A204.1 (cell line): ENCODE measurements around the gene TRIM43B.
"Not testable (repeated sequence)": the region's sequence is repeated elsewhere in the genome, so short reads cannot be mapped to it uniquely, and the experiment has no call there.

Experiments
- FAIRE-seq: peaks from 2 replicates; lab custom pipeline; 2012; peaks lifted over from hg19 to GRCh38; lab: Jason Lieb, UNC

The TRIM43B gene

DNA sequence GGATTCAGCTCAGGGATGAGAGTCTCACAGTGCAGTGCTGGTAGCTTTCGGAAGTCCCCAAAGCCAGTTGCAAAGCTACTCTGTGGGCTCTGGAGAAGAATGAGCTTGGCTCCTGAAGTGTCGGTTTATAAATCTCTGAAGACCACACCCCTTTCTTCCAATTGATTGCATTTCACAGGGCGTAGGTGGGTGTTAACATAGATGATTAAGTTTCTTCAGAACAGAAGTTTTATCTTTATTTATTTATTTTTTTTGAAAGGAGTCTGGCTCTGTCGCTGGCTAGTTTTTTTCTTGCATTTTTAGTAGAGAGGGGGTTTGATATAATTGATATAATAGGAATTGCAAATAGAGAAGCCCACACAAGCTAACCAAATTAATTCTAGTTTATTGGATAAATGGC lies at the start of gene TRIM43B:
Gene TRIM43B, minus strand, starts transcription at position 101 of the 400 bp plus-strand sequence. CDS start 2,040 bp downstream, outside the sequence.
- FAIRE-seq, result not testable (repeated sequence)

DNA sequence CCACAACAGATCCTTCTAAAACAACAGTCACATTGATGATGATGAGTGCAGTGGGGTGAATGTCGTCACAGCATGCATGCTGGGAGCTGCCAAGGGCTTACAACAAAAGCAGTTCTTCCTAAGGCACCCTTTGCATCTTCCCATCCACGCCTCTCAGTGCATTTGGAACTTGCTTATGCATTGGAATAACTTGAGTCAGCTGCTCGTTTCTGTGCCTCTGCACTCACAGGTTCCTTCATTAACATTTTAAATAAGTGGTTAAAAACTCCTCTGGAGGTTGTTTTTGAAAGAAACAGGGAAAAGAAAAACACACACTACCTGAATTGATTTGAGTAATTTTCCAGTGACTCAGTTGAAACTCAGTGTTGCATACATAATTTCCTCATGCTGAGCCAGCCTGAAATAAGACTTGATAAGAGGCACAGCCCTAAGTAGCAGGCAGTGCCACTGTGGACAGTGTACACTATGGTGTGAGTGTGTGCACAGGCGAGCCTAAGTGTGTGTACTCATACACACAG lies 46.8 kb upstream of the TRIM43B start:
- no peak for FAIRE-seq

DNA sequence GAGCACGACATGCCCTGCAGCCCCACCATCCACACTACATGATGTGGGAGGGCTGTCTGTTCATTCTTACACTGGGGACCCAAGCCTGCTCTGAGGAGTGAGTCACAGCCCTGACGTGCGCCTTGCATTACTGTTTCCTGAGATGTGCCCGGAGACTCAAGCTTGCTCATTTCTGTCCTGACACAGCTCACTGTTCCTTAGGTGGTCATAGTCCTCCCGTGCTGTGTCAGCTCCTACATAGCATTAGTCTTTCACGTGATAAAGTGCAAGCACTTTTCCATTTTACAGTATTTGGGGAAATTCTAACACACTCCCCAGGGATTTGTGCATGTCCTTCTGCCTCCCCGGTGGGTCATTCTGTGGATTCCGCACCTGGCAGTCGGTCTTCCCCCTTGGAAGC lies 46.2 kb upstream of the TRIM43B start:
- FAIRE-seq, result no peak

DNA sequence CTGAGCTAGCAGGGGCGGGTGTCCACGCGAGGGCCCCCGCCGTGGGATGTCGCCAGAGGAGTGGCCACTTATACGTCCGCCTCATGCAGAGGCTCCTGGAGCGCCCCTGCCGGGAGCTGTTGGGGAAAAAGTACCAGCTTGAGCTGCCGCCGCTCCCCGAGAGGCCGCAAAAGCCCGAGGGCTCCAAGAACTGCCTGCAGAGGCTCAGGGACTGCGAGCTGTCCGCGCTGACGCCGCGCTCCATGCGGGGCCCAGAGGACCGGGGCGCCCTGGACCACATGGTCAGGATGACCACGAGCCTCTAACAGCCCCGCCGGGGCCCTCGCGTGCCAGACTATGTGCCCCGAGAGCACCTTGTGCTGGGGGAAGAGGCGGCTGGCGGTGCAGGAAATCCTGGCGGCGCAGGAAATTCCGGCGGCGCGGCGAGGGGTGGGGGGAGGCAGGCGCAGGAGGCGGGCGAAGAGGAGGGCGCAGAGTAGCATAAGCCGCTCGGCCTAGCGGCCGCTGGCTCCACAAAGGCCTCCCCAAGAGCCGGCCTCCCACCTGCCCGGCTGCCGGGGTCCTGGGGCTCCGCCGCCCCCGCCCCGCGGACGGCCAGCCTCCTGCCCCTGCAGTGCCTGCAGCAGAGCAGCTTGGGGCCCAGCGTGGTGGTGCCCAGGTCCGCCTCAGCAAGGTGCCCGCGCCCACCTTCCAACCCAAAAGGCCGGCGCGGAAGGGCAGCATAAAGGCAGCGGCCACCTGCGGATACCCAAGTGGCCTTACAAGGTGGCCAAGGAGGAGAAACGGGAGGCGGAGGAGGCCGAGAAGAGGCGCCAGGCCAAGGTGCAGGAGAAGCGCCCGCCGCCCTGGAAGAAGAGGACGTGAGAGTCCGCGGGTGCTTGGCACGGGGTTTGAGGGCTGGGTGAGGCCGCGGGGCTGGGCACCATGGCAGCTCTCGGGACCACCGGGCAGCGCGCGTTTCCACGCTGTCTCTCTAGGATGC lies 42.1 kb upstream of the TRIM43B start:
- no peak for FAIRE-seq

DNA sequence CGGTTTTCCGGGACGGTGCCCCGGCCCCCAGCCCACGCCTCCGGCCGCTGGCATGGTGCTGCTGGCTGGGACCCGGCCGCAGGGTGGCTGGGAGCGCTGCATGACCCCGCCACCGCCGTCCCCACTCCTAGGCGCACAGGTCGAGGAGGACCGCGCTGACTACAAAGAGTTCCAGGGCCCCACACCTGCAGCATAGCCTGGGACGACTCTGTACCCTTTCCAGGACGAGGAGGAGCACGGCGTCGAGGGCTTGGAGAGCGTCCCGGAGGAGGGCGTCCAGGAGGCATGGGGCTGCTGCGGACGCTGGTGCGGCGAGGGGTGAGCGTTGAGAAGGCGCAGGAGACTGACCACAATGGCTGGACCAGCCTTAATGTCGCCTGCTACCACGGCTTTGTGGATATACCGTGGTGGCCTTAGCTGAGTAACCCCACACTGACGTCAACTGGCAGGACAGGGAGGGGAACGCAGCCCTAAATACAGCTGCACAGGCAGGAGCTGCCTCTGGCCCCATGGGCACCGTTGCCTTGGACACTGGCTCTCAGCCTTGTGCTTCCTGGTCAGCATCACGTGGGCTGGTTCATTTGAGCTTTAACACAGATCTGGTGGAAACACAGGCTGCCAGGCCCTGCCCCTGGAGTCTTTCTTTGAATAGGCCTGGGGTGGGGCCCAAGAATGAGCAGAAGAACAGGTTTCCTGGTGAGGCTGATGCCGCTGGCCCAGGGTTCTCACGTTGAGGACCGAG lies 40.9 kb upstream of the TRIM43B start:
- FAIRE-seq, result no peak

DNA sequence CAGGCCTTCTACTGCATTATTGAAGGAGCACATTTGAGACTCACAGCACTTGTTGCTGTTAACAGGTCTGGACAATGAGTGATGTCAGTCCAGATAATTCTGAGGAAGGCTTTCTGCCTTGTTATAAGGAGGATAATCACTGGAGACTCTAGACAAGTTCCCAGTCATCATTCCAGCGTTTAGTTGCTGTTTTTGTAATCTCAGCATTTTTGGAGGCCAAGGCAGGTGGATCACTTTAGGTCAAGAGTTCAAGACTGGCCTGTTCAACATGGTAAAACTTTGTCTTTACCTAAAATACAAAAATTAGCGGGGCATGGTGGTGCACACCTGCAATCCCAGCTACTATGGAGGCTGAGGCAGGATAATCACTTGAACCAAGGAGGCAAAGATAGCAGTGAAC lies 39.6 kb upstream of the TRIM43B start:
- FAIRE-seq, result no peak

DNA sequence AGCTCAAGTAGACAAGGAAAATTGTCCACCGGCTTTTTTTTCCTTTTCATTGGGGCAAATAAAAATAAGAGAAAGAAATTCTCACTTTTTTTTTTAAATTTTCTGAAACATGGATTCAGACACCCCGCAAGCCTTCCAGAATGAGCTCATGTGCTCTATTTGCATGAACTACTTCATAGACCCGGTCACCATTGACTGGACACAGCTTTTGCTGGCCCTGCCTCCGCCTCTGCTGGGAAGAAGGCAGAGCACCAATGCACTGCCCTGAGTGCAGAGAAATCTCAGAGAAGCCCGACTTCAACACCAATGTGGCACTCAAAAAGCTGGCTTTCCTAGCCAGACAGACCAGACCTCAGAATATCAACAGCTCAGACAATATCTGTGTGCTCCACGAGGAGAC lies 30.2 kb upstream of the TRIM43B start:
- FAIRE-seq, result no peak

DNA sequence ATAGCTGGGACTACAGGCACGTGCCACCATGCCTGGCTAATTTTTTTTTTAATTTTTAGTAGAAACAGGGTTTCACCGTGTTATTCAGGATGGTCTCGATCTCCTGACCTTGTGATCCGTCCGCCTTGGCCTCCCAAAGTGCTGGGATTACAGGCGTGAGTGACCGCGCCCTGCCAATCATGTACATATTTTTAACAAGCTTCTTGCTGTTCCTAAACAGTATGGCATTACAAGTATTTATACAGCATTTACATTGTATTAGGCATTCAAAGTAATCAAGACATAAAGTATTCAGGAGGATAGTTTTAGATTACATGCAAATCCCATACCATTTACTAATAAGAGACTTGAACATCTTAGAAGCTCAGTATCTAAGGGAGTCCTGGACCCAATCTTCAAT lies 29.7 kb upstream of the TRIM43B start:
- not testable (repeated sequence) for FAIRE-seq

DNA sequence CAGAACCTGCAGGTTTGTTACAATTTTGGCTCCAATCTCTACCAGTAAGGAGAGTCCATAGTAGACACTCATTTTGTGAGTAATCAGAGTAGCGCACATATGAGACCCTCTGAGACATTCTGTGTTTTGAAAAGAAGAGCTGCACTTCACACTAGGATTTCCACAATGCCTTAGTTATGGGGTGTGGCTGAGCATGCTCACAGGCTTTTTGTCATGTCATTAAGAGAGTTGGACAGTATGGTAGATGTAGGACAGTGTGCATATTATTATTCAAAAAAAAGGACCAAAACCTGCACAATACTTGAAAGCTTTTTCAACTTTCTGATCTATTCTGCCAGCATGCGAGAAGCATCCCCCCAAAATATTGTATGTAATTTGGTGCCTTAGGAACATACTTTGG lies 24.9 kb upstream of the TRIM43B start:
- FAIRE-seq, result no peak

DNA sequence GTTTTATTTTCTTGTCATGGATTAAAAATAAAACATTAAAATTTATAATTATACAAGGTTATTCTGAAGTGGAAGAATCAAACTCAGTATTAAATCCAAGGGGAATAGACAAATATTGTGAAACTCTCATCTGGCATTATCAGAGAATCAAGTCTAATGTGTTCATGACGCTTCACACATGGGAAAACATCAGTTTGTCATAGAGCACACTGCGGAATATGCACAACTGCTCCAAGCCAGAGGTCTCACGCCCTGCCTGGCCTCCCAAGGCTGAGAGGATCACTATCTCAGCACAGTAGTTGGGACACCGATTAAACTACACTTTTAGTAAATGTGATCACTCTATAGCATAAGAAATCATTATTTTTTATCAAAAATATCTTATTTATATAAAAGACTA lies 20.7 kb upstream of the TRIM43B start:
- FAIRE-seq, result no peak

DNA sequence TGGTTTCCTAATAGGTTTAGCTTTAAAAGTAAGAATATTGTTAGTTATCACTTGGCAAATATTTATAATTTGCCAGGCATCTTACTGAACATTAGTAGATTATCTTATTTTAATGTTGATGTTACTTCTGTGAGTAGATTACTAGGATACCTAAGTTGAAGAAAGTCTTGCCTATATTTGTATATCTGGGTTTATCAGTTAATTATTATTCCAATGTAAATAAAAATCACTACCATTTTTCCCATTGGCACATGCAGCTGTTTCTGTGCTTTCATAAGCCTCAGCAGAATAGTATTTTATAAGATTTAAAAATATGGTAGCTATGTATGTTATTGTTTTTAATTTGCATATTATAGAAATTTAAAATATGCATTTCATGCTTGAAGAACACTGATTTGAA lies 16.3 kb upstream of the TRIM43B start:
- FAIRE-seq, result no peak

DNA sequence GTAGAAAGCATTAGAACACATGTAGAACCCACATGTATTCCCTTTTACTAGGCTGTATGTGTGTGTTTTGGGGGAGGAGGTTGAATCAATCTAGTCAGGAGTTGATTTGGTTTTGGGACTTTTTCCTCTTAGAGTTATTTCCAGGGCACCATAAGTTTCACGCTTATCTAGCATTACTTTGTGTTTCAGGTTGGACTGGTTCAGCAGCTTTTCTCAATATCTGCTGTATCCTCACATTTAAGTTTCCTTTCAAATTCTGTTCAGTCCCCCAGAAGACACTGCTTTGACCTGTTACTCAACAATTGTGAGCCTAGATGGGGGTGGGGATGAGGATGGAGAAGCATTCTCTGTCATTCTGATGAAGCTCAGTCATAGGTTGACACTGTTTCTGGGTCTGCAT lies 7.5 kb upstream of the TRIM43B start:
- FAIRE-seq, result not testable (repeated sequence)

DNA sequence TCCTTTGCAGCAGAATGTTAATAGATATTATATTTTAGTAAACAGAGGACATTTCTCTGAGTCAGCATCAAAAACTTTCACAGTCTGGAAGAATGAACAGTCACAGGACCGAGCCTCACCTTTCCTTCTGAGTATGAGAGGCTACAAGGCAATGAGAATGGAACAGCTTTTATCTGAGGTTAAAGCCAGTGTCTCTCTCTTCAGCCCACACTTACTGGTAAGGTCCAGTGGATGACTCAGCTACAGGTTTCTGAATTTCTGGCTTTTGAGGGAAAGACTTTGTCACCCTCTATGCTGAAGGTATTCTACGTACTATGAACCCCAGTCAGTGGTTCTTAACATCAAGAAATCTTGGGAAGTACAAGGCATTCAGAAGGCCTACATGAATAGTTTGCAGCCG lies 9.5 kb downstream of the TRIM43B start:
- FAIRE-seq, result not testable (repeated sequence)

DNA sequence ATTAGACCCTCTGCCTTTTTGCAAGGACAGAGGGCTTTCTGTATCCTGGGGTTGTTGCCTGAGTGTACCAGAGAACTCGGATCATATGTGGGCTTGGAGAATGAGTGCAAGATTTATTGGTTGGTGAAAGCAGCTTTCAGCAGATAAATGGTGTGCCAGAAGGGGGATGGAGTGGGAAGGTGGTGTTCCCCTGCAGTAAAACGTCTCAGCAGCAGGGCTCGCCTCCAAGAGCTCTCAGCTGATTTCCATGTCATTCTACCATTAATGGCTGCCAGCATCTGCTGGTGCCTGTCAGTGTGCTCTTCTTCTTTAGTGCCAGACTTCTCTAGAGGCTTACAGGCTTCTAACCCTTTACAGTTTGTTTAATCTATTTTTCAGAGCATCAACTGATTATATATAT lies 16.6 kb downstream of the TRIM43B start:
- not testable (repeated sequence) for FAIRE-seq

DNA sequence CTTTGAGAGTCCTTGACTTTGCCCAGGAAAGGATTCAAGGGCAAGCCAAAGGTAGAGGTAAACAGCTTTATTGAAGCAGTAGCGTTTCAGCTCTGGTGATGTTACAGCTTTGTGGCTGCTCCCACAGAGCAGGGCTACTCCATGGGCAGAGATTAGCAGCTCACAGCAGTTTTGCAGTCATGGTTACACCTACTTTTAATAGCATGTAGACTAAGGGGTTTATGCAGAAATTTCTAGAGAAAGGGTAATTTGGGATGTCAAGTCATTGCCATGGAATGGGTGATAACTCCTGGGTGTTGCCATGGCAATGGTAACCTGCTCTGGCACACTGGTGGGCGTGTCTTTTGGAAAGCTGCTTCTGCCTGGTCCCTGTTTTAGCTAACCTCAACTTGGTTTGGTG lies 18.0 kb downstream of the TRIM43B start:
- FAIRE-seq, result not testable (repeated sequence)

DNA sequence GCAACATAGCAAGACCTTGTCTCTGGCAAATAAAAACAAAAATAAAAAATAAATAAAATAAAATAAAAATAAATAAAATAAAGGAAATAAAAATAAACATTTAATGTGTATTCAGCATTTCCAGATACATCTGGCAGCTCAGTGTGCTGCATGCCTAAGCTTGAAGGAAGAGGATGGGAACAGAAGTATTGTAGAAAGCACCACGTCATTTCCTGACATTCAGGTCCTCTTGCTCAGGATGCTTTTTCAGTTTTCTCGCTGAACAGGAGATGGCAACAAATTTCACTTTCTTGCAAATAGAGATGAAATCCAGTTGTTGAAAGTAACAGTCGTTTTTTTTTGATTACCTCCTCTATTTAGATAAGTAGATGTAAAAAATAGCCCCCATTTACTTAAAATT lies 21.3 kb downstream of the TRIM43B start:
- not testable (repeated sequence) for FAIRE-seq

DNA sequence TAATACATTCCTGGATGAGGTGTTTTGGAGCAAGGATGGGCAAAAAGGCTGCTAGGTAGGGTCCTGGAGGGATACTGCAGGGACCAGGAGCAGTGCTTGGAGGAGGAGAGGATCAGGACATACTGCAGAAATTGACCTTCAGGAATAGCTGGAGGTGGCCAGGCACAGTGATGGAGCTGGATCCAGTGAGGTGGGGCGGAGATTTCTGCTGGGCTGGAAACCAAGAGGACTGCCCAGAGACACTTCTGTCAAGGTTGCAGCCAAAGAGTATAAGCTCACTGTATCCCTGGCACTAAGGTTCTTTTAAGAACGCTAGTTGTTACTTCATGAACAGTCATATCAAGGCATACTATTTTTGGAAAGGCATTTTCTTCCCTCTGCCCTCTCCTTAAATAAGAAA lies 39.2 kb downstream of the TRIM43B start:
- FAIRE-seq, result not testable (repeated sequence)

DNA sequence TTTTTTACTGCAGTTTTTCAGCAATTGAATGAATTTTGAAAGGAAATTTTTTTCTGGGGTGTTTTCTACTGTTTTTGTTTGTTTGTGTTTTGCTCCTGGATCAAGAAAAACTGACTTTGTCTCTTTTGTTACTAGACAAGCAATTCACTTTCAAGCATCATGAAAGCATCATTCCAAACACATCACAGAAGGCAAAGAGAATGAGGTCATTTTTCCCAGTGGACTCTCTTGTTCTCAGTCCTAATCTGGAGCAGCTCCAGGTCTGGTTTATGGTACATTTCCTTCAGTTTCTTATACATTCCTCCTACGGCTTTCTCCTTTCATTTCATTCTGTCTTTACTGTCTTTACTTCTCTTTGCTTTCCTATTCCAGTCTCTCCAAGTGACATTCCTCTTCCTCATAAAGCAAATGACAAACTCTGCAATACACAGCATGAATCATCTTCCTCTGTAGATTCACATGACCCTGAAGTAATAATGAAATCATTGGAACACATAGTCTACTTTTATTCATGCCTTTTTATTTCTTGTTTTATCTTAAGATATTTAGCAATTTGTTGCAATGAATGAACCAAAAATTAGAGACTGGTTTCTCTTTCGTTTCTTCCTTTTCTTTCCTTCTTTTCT lies 42.0 kb downstream of the TRIM43B start:
- FAIRE-seq, result not testable (repeated sequence)

DNA sequence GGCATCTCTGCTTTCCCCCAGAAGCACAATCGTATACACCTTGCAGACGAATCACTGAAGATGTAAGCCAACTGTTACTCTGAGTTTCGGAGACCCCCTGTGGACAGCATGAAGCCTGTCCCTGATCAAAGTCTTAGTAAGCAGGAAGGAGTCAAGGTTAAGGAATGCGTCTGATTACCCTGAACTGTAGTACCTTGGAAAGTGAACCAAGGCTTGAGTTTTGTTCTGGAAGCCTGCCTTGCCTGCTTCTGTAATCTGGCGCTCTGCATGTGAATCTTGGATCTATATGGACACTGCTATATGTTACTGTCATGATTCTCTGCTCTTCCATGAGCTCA lies 48.7 kb downstream of the TRIM43B start:
- FAIRE-seq, result not testable (repeated sequence)

DNA sequence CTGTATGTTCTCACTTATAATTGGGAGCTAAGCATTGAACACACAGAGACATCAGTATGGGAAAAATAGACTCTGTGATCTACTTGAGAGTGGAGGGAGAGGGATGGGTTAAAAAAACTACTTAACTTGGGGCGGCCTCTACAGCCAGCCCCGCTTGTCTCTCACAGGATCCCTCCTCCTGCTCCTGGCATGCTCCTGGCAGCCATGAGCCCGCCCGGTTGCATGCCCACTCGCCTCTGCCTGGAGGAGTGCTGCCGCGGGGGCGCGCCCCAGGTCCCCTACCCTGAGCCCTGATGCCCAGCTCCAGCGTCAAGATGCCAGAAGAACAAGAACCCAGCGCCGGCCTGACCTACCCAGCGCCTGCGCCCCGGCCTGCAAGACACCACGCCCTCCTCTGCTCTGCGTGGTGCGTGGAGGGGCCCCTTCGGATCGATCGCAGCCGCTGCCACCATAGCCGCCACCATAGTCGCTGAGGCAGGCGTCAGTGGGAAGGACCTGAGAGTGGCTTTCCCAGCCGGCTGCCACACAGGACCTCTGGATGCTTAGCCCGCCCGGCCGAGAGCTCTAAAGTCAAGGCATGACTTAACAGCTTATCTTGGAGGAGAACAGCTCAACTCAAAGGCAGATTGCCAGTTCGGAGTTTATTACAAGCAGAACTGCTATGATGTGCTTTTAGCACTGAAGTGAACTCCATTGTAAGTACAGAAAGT lies 49.2 kb downstream of the TRIM43B start:
- FAIRE-seq, result not testable (repeated sequence)

DNA sequence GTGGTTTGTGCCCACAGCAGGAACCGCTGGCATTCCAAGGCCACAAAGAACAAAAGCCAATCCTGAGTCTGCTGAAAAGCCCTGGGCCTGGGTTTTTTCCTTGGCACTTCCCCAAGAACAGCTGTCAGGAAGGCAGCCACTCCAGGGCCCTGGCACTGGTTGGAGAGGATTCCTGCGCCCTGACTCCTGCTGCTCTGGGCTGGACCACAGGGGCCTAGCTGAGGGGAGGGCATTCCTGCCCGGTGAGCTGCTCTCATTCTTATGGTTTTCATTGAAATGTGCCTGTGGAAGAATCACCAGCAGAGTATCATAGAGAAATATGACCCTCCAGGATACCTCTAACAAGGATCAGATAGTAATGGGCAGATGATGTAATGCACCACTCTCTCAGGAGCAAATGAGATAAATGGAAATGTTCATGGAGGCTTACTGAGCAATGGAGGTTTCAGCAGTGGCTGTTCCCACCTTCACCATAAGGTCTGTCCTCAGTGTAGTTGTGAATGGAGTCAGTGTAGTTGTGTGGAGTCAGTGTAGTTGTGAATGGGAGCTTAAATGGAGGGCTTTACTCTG lies 50.0 kb downstream of the TRIM43B start:
- FAIRE-seq, result not testable (repeated sequence)

DNA sequence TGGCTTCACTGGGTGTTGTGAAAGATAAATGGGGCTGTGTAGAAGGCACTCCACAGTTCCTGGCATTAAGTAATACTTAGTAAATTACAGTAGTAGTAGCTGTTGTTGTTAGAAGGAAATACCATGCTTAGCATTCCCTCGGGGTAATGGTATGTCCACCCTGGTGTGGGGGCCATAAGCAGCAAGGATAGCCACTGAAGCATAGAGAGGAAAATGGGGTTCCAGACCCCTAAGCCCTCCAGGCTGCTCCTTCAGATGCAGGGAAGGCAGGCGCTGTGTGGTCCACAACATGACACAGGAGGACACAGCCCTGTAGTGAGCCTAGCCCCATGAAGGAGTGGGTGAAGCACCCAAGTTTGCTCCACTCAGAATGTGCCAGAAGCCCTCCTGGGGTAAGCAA lies 50.6 kb downstream of the TRIM43B start:
- FAIRE-seq, result not testable (repeated sequence)
